GM15510 (cell line): ENCODE results near the gene SLC44A5.

Experiments
- POLR2A ChIP-seq: IDR thresholded peaks from 3 replicates; pipeline ENCODE4 v1.6.1; 2011; ENCODE audit warnings: borderline replicate concordance; ENCODE audit not compliant: insufficient read length; ENCODE audit errors: extremely low read depth

The SLC44A5 gene

GRCh38 chr1:75317976-75318375, 292.9 kb downstream of the SLC44A5 start:
- no peak for TF ChIP-seq POLR2A

GRCh38 chr1:75316230-75316629, 294.7 kb downstream of the SLC44A5 start:
- no peak for TF ChIP-seq POLR2A

GRCh38 chr1:75312620-75313019, 298.3 kb downstream of the SLC44A5 start:
- TF ChIP-seq POLR2A = no peak

- TF ChIP-seq POLR2A = no peak
Observed at GRCh38 chr1:75310067-75310466, 300.8 kb downstream of the SLC44A5 start.

- no peak for TF ChIP-seq POLR2A
Observed at GRCh38 chr1:75308365-75308764, 302.5 kb downstream of the SLC44A5 start.

GRCh38 chr1:75305061-75305460, 305.9 kb downstream of the SLC44A5 start:
- TF ChIP-seq POLR2A = no peak

GRCh38 chr1:75293270-75293669, 317.6 kb downstream of the SLC44A5 start:
- no peak for TF ChIP-seq POLR2A

- TF ChIP-seq POLR2A = no peak
Observed at GRCh38 chr1:75292013-75292412, 318.9 kb downstream of the SLC44A5 start.

GRCh38 chr1:75276385-75276784, 334.5 kb downstream of the SLC44A5 start:
- TF ChIP-seq POLR2A = no peak

- no peak for TF ChIP-seq POLR2A
Observed at GRCh38 chr1:75275631-75276030, 335.3 kb downstream of the SLC44A5 start.

- no peak for TF ChIP-seq POLR2A
Observed at GRCh38 chr1:75274920-75275506, 335.9 kb downstream of the SLC44A5 start.

GRCh38 chr1:75273110-75273509, 337.8 kb downstream of the SLC44A5 start:
- no peak for TF ChIP-seq POLR2A

GRCh38 chr1:75265792-75266191, 345.1 kb downstream of the SLC44A5 start:
- TF ChIP-seq POLR2A = no peak

GRCh38 chr1:75264112-75264511, 346.8 kb downstream of the SLC44A5 start:
- TF ChIP-seq POLR2A = no peak

GRCh38 chr1:75258351-75258750, 352.6 kb downstream of the SLC44A5 start:
- no peak for TF ChIP-seq POLR2A

- TF ChIP-seq POLR2A = no peak
Observed at GRCh38 chr1:75257424-75257823, 353.5 kb downstream of the SLC44A5 start.

- TF ChIP-seq POLR2A = no peak
Observed at GRCh38 chr1:75245239-75245638, 365.7 kb downstream of the SLC44A5 start.
